Kidney epithelial cell (primary cell): ENCODE data around the gene METTL15. TPM values are rescaled to one million over a fixed set of nuclear protein-coding genes. Genes with fewer than 3 reads are reported as not detected.

Experiments used
- DNase-seq: peaks from one replicate; pipeline ENCODE4 v3.0.0-alpha.2; 2010; ENCODE audit warnings: low read depth
- H3K27me3 ChIP-seq: 2 replicates; pipeline ENCODE4 v1.6.0; 2011; ENCODE audit warnings: low read length; ENCODE audit not compliant: control insufficient read depth, insufficient read depth
- H3K36me3 ChIP-seq: 2 replicates; pipeline ENCODE4 v1.5.1; 2011; ENCODE audit warnings: low read length; ENCODE audit not compliant: control insufficient read depth, insufficient read depth
- H3K4me3 ChIP-seq: 2 replicates; pipeline ENCODE4 v1.5.1; 2011; ENCODE audit warnings: low read depth, mild to moderate bottlenecking, control low read depth, low read length
- total RNA-seq: library from RNA; depleted of rRNA; stranded (reverse); fragments of >200 nt; gene quantifications from 2 replicates; pipeline ENCODE4 v1.2.3, GENCODE V29; 2015
- TF ChIP-seq, protein P1 (sequence below): IDR thresholded peaks from 2 replicates; pipeline ENCODE4 v1.5.1; 2011; ENCODE audit warnings: mild to moderate bottlenecking, moderate library complexity, low read length, control low read depth, inconsistent platforms; ENCODE audit not compliant: insufficient read depth, poor library complexity, severe bottlenecking

The METTL15 gene
- total RNA-seq, 1 donor from 2014 or later, result 12.3 TPM

DNA sequence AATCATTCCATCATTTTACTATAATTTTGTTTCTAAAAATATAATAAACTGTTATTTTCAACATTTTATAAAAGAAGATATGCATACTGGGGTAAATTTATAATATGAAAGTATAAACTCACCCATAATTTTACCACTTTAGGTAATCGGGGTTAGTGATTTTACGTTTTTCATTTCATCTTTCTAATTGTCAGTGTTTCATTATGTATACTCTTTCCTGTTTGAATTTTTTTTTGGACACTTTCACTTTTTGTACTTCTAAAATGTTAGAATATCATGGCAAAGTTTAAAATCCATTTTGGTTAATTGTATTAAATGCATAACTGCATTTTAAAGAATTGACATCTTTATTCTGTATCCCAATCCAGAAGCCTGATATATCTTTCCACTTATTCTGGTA lies 115.8 kb downstream of the METTL15 start:
- TF ChIP-seq, protein P1, sequence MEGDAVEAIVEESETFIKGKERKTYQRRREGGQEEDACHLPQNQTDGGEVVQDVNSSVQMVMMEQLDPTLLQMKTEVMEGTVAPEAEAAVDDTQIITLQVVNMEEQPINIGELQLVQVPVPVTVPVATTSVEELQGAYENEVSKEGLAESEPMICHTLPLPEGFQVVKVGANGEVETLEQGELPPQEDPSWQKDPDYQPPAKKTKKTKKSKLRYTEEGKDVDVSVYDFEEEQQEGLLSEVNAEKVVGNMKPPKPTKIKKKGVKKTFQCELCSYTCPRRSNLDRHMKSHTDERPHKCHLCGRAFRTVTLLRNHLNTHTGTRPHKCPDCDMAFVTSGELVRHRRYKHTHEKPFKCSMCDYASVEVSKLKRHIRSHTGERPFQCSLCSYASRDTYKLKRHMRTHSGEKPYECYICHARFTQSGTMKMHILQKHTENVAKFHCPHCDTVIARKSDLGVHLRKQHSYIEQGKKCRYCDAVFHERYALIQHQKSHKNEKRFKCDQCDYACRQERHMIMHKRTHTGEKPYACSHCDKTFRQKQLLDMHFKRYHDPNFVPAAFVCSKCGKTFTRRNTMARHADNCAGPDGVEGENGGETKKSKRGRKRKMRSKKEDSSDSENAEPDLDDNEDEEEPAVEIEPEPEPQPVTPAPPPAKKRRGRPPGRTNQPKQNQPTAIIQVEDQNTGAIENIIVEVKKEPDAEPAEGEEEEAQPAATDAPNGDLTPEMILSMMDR, result no peak
- Histone ChIP-seq H3K4me3 (no peak overlapping the region), H3K27me3 (no peaks in the 10 kb centered on the region), H3K36me3 (no peaks in the 10 kb centered on the region)
- no peak for DNase-seq

DNA sequence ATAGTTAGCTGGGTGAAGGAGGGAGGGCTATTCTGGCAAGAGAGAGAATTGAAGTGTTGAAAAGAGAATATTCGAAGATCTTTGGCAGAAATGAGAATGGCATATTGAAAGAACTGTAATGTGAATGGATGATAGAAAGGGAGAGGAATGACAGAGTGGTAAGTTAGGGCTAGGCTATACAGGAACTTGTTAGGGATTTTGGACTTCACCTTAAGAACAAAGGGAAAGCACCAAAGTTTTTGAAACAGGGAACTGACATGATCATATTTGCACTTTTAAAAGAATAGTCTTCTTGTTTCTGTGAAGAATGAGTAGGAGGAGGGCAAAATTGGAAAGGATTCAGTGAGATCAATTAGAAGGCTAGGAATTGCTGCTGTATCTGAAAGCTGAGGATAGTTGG lies 119.3 kb downstream of the METTL15 start:
- H3K27me3 ChIP-seq, result no peaks in the 10 kb centered on the region
- no peak overlapping the region for H3K4me3 ChIP-seq
- DNase-seq, result no peak
- no peaks in the 10 kb centered on the region for H3K36me3 ChIP-seq
- TF ChIP-seq, protein P1, result no peak

DNA sequence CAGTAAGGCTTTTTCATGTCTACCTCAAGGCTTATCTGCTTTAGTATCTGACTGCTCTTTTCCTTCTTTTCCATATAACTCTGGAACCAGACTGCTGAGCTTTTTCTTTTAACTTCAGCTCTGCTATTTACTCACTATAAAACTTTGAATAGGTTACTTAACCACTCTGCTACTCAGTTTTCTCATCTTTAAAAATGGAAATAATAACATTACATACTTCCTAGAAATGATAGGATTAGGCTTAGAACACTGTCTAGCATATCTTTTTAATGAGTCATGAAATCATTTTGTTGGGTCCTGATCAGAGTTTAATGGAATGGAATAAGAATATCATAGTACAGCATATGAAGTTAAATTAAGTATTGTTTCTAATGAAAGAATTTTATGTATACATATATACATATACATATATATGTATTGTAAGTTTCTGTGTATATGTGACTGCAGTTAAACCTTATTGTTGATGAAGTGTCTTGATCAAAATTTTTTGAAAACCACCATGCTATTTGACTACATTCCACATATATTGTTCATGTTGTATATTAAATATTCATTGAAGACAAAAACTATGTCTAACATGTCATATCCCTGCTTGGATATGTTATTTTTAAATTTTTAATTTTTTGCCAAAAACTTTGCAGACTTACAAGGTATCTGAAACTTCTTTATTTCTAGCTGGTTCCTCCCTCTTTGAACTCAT lies 120.2 kb downstream of the METTL15 start:
- Histone ChIP-seq H3K36me3 (no peaks in the 10 kb centered on the region), H3K27me3 (no peaks in the 10 kb centered on the region), H3K4me3 (no peak overlapping the region)
- no peak for DNase-seq
- TF ChIP-seq, protein P1, result no peak

DNA sequence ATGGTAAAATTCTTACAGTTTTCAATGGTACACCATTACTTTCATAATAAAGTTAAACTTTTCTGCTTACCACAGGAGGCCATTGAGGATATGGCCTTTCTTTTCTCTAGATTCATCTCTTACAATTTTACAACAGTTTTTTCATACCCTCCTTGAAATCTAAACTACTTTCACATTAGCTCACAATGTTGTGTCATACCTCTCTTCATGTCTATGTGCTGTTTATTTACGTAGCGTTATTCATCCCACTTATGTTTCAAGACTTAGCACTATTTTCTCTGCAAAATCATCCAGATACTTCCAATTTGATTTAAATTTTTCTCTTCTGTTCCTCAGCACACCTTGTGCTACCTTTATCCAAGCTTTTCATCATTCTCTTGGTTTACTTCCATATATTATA lies 123.3 kb downstream of the METTL15 start:
- Histone ChIP-seq H3K27me3 (no peaks in the 10 kb centered on the region), H3K4me3 (no peak overlapping the region), H3K36me3 (no peaks in the 10 kb centered on the region)
- no peak for DNase-seq
- TF ChIP-seq, protein P1, result no peak

DNA sequence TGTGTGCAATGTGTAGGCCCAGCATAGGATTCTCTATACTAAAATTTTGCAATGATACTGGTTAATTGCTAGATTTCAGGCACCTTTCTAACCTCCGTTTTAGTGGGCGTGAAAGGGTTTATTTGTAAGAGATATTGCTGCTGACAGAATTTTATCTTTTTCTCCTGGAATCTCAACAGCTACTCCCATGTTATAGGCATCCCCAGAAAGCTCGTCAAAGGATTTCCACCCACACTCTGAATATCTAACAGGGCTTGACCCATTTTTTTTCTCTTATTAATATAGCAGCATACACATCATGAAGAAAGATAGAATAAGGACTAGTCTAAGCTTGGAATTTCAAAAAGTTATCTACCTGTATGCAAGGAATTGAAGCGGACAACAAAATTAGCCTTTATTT lies 124.5 kb downstream of the METTL15 start:
- DNase-seq, result no peak
- H3K4me3 ChIP-seq, result no peak overlapping the region
- TF ChIP-seq, protein P1, result no peak
- no peaks in the 10 kb centered on the region for H3K36me3 ChIP-seq
- no peaks in the 10 kb centered on the region for H3K27me3 ChIP-seq

DNA sequence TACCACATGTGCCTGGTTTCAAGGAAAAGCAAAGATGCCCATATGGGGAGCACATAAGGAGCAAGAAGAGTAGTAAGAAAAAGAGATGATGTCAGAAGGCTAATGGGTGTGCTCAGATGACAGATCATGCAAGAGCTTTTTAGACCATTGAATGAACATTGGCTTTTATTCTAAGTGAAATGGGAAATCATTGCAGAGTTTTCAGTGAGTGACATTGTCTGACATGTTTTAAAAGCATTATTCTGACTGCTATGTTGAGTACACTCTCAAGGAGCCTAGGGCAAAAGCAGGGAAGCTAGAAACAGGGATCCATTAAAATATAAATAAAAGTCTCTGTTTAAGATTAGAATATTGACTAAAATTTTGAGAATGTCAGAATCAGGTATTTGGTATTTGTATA lies 133.6 kb downstream of the METTL15 start:
- Histone ChIP-seq H3K4me3 (no peak overlapping the region), H3K27me3 (no peaks in the 10 kb centered on the region), H3K36me3 (no peaks in the 10 kb centered on the region)
- TF ChIP-seq, protein P1, result no peak
- DNase-seq, result no peak
